ENCODE data around the gene ABCA2. TPM values are rescaled to one million over a fixed set of nuclear protein-coding genes. Genes with fewer than 3 reads are reported as not detected.

ABCA2 gene
- total RNA-seq, 1 donor from 2014 or later: 7.5 TPM

DNA sequence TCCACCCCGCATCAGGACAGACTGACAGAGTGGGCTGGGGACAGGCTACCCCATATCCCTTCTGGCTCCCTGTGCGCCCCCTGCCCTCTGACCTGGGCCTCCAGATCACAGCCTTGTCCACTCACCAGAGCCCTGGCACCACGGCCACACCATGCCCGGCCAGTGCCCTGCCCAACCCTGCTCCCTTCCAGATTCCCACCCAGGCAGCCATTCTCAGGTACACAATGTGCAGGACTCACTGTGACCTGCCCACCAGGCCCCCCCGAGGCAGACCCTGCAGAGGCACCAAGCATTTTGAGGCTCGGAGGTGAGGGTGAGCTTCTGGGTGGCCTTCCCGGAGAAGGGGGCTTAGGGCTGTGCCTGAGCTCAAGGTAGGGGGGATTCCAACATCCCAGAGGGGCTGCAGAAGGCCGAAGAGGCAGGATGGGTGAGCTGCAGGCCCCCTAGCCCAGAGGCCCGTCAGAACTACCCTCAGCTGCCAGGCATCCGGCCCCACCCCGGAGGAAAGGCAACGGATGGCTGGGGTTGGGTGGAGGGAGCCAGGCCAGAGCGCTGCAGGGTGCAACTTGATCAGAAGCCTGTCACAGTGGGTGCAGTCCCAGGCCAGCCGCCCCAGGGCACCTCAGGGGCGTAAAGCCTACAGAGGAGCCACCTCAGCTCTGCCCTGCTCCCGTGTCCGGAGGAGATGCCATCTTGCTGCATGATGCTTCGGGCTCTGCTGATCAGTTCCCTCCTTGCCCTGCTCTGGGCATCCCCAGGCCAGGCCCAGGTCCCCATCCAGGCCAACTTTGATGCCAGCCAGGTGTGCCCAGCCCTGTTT is 45.6 kb downstream of the ABCA2 start, which contains the start of gene LCNL1:
Gene LCNL1 (plus strand): TSS at position 762 of the 820 bp plus-strand sequence. CDS start 594 bp downstream, outside the sequence.
- intact Hi-C loops (cut with micrococcal nuclease): no loop called here
- ATAC-seq (ENCODE audit: low read depth) (no peak), DNase-seq (no peak)
- peaks cover 2% of the 10 kb centered on the region for H3K4me1 Mint-ChIP-seq
- CTCF ChIA-PET: no interaction called here
- POLR2A ChIA-PET: interaction anchor here (0.5 kb wide), 1 partner anchor 34 kb away, joined by 3 read pairs; no protein-coding TSS in a partner anchor
- H3K4me3 Mint-ChIP-seq: no peak within 1 kb of the TSS
- H3K27ac Mint-ChIP-seq: no peak within 1 kb of the TSS
- H3K9me3 Mint-ChIP-seq: no peaks in the 10 kb centered on the region
- H3K36me3 Mint-ChIP-seq (ENCODE audit: low read depth): no peaks in the 10 kb centered on the region
- no peak for TF ChIP-seq CTCF (IDR thresholded peaks at IDR 0.05)
- H3K27me3 Mint-ChIP-seq: peaks cover 33% of the 10 kb centered on the region

DNA sequence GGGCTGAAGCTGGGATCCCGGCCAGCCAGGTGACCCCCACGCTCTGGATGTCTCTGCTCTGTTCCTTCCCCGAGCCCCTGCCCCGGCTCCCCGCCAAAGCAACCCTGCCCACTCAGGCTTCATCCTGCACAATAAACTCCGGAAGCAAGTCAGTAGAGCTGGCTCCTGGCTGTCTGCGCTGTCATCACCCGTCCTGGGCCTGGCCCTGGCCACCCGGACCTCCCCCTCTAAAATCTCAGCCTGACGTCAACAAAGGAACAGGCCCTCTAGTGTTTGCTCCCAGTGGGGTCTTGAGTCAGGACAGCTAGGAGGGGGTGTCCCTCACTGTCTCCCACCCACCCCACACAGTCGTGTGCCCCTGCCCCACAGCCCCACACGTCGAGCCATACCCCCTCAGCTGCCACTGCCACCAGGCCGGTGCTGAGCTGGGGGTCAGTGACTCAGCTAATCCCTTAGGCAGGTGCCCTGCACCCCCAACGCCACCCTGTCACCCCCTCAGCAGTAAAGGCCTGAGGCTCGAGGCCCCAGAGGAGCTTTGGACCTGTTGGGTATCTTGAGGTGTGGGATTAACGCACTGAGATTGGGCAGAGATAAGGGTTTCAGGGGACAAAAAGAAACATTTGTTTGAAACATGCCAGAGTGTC is 46.3 kb downstream of the ABCA2 start:
- Mint-ChIP-seq H3K4me3 (no peak overlapping the region), H3K9me3 (no peaks in the 10 kb centered on the region), H3K27ac (no peak overlapping the region), H3K4me1 (peaks cover 2% of the 10 kb centered on the region), H3K36me3 (ENCODE audit: low read depth) (no peaks in the 10 kb centered on the region), H3K27me3 (peaks cover 33% of the 10 kb centered on the region)
- POLR2A ChIA-PET: interaction anchor here (0.5 kb wide), 1 partner anchor 33 kb away, joined by 3 read pairs; no protein-coding TSS in a partner anchor
- CTCF ChIA-PET: no interaction called here
- ATAC-seq (ENCODE audit: low read depth): no peak
- TF ChIP-seq CTCF (IDR thresholded peaks at IDR 0.05): no peak
- no peak for DNase-seq
- intact Hi-C loops (cut with micrococcal nuclease): no loop called here

- intact Hi-C loops (cut with micrococcal nuclease): no loop called here
- Mint-ChIP-seq H3K4me3 (no peak overlapping the region), H3K4me1 (peaks cover 2% of the 10 kb centered on the region), H3K27me3 (peaks cover 33% of the 10 kb centered on the region), H3K9me3 (no peaks in the 10 kb centered on the region), H3K27ac (no peak overlapping the region), H3K36me3 (ENCODE audit: low read depth) (no peaks in the 10 kb centered on the region)
- ChIA-PET CTCF (no interaction called here), POLR2A (interaction anchor here (0.7 kb wide), 1 partner anchor 181 kb away, joined by 3 read pairs; no protein-coding TSS in a partner anchor)
- no peak for DNase-seq
- no peak for ATAC-seq (ENCODE audit: low read depth)
- no peak for TF ChIP-seq CTCF (IDR thresholded peaks at IDR 0.05)
Measured at GRCh38 chr9:136980669-136981478, 47.2 kb downstream of the ABCA2 start.

- ChIA-PET CTCF (no interaction called here), POLR2A (interaction anchor here (0.7 kb wide), 1 partner anchor 180 kb away, joined by 3 read pairs; no protein-coding TSS in a partner anchor)
- no peak for DNase-seq
- Mint-ChIP-seq H3K36me3 (ENCODE audit: low read depth) (no peaks in the 10 kb centered on the region), H3K4me3 (no peak overlapping the region), H3K27me3 (peaks cover 36% of the 10 kb centered on the region), H3K27ac (no peak overlapping the region), H3K9me3 (no peaks in the 10 kb centered on the region), H3K4me1 (peaks cover 2% of the 10 kb centered on the region)
- no peak for ATAC-seq (ENCODE audit: low read depth)
- TF ChIP-seq CTCF (IDR thresholded peaks at IDR 0.05): no peak
- intact Hi-C loops (cut with micrococcal nuclease): no loop called here
Measured at GRCh38 chr9:136979769-136980587, 48.1 kb downstream of the ABCA2 start.
